HG03571 (cell line): ENCODE measurements around the gene STK10.

ENCODE experiments used
- ATAC-seq: cut with Tn5 transposase; IDR thresholded peaks from one replicate; pipeline ENCODE4 v1.9.1; 2021; ENCODE audit not compliant: unreplicated experiment

Gene STK10

GRCh38 chr5:172110921-172111851, 76.8 kb downstream of the STK10 start:
- peak; percentile 77 for ATAC-seq

GRCh38 chr5:172110260-172110815, 77.7 kb downstream of the STK10 start:
- no peak for ATAC-seq

GRCh38 chr5:172109749-172110148, 78.3 kb downstream of the STK10 start:
- no peak for ATAC-seq

- no peak for ATAC-seq
Measured at GRCh38 chr5:172107571-172107970, 80.5 kb downstream of the STK10 start.

GRCh38 chr5:172106511-172107356, 81.3 kb downstream of the STK10 start:
- ATAC-seq = no peak

- ATAC-seq = no peak
Measured at GRCh38 chr5:172105811-172106210, 82.2 kb downstream of the STK10 start.

- no peak for ATAC-seq
Measured at GRCh38 chr5:172104801-172105701, 83.0 kb downstream of the STK10 start.

- ATAC-seq = no peak
Measured at GRCh38 chr5:172104021-172104420, 84.0 kb downstream of the STK10 start.

GRCh38 chr5:172102913-172103626, 85.0 kb downstream of the STK10 start:
- no peak for ATAC-seq

GRCh38 chr5:172102218-172102870, 85.7 kb downstream of the STK10 start:
- no peak for ATAC-seq

- no peak for ATAC-seq
Measured at GRCh38 chr5:172101547-172102217, 86.3 kb downstream of the STK10 start.

GRCh38 chr5:172098883-172099282, 89.1 kb downstream of the STK10 start:
- ATAC-seq = no peak

GRCh38 chr5:172098046-172098445, 90.0 kb downstream of the STK10 start:
- ATAC-seq = no peak

GRCh38 chr5:172097356-172097755, 90.7 kb downstream of the STK10 start:
- ATAC-seq = no peak

GRCh38 chr5:172096207-172096940, 91.7 kb downstream of the STK10 start:
- no peak for ATAC-seq

GRCh38 chr5:172095368-172096206, 92.4 kb downstream of the STK10 start:
- ATAC-seq = no peak

- ATAC-seq = no peak
Measured at GRCh38 chr5:172093965-172094364, 94.1 kb downstream of the STK10 start.
